CD4-positive, alpha-beta memory T cell (primary cell): ENCODE data around the gene DCLK2. TPM values are rescaled to one million over a fixed set of nuclear protein-coding genes. Genes with fewer than 3 reads are reported as not detected.

Source experiments
- CTCF ChIA-PET: fragments of 350-600 bp; sonication (Branson Sonifier 250); formaldehyde crosslinking; loops from one replicate; lab custom pipeline; 2021; ENCODE audit warnings: inconsistent platforms; ENCODE audit not compliant: partially characterized antibody; lab: Charles Lee
- POLR2A ChIA-PET: fragments of 350-600 bp; sonication (Branson Sonifier 250); formaldehyde crosslinking; loops from one replicate; lab custom pipeline; 2021; ENCODE audit not compliant: partially characterized antibody; lab: Charles Lee
- DNase-seq, 5 donors: peaks; one replicate each; pipeline versions ENCODE4 v3.0.0 to v3.0.0-alpha.2; 2020 to 2022; ENCODE audit warnings: mixed read lengths in 1 of 5
- H3K27ac ChIP-seq: one replicate; pipeline ENCODE4 v1.7.0; 2013; ENCODE audit warnings: low read depth, low read length
- H3K27me3 ChIP-seq: 2 replicates; pipeline ENCODE4 v1.7.0; 2013; ENCODE audit warnings: mild to moderate bottlenecking, low read length, moderate library complexity; ENCODE audit not compliant: insufficient read depth
- H3K36me3 ChIP-seq: 2 replicates; pipeline ENCODE4 v1.7.0; 2013; ENCODE audit warnings: mild to moderate bottlenecking, low read length, moderate library complexity; ENCODE audit not compliant: insufficient read depth
- H3K4me1 ChIP-seq: 2 replicates; pipeline ENCODE4 v1.7.0; 2013; ENCODE audit warnings: mild to moderate bottlenecking, low read length, moderate library complexity; ENCODE audit not compliant: insufficient read depth
- H3K4me3 ChIP-seq, 2 donors: one replicate each; pipeline ENCODE4 v1.7.0; 2013; ENCODE audit warnings: low read length in 2 of 2, mild to moderate bottlenecking in 1 of 2
- H3K9me3 ChIP-seq, 2 donors: one replicate each; pipeline ENCODE4 v1.7.0; 2013; ENCODE audit warnings: low read length in 2 of 2, control low read depth in 1 of 2; ENCODE audit not compliant: control insufficient read depth in 1 of 2
- H3K27ac Mint-ChIP-seq, 7 donors: one replicate each; pipeline ENCODE4 v1.8.0; 2020 to 2021; ENCODE audit warnings: mixed read lengths in 7 of 7, mild to moderate bottlenecking in 6 of 7, inconsistent platforms in 3 of 7, moderate library complexity in 3 of 7
- H3K27me3 Mint-ChIP-seq, 2 donors: one replicate each; pipeline ENCODE4 v1.8.0; 2020 to 2021; ENCODE audit warnings: mixed read lengths in 2 of 2
- H3K36me3 Mint-ChIP-seq, 2 donors: one replicate each; pipeline ENCODE4 v1.8.0; 2020 to 2021; ENCODE audit warnings: mixed read lengths in 2 of 2, inconsistent platforms in 1 of 2, mild to moderate bottlenecking in 1 of 2
- H3K4me1 Mint-ChIP-seq, 4 donors: one replicate each; pipeline ENCODE4 v1.8.0; 2020 to 2021; ENCODE audit warnings: mixed read lengths in 4 of 4, mild to moderate bottlenecking in 1 of 4
- H3K4me3 Mint-ChIP-seq, 8 donors: one replicate each; pipeline ENCODE4 v1.8.0; 2020 to 2021; ENCODE audit warnings: mixed read lengths in 8 of 8, mild to moderate bottlenecking in 7 of 8, moderate library complexity in 6 of 8, inconsistent platforms in 3 of 8
- H3K9me3 Mint-ChIP-seq, 8 donors: one replicate each; pipeline ENCODE4 v1.8.0; 2020 to 2021; ENCODE audit warnings: mixed read lengths in 8 of 8, mild to moderate bottlenecking in 5 of 8, inconsistent platforms in 3 of 8, moderate library complexity in 1 of 8
- intact Hi-C: fragments of 100-400 bp; cut with micrococcal nuclease; formaldehyde crosslinking; loops from one replicate; pipeline ENCODE4 v1.15.1; 2023
- polyA plus RNA-seq, 2 donors: library from polyadenylated mRNA; unstranded; fragments of 300-500 nt; fragmentation: Illumina TruSeq; gene quantifications; one replicate each; pipeline ENCODE4 v1.2.3, GENCODE V29; 2021
- total RNA-seq, 2 experiments: library from RNA; stranded (reverse); gene quantifications; one replicate each; pipeline ENCODE4 v1.2.3, GENCODE V29; 2021

Gene DCLK2
- total and polyA plus RNA-seq, 4 experiments from 2014 or later: not detected

- H3K27me3 ChIP-seq: peaks cover 4% of the 10 kb centered on the region
- Mint-ChIP-seq H3K4me1 (no peaks in the 10 kb centered on the region), H3K27me3 (peaks cover 8 to 12% of the 10 kb centered on the region in 2 donors), H3K4me3 (no peak overlapping the region), H3K27ac (no peak overlapping the region), H3K36me3 (no peaks in the 10 kb centered on the region), H3K9me3 (no peaks in the 10 kb centered on the region)
- DNase-seq: no peak
- ChIA-PET CTCF (interaction anchor here (0.9 kb wide), 1 partner anchor 42 kb away, joined by 3 read pairs; no protein-coding TSS in a partner anchor), POLR2A (no interaction called here)
- H3K9me3 ChIP-seq: no peaks in the 10 kb centered on the region
- intact Hi-C loops: no loop called here
- H3K4me3 ChIP-seq: no peak overlapping the region
- no peak overlapping the region for H3K27ac ChIP-seq
- no peaks in the 10 kb centered on the region for H3K36me3 ChIP-seq
- no peaks in the 10 kb centered on the region for H3K4me1 ChIP-seq
Observed at GRCh38 chr4:150207871-150208270, 129.6 kb downstream of the DCLK2 start.

- Histone ChIP-seq H3K36me3 (no peaks in the 10 kb centered on the region), H3K27me3 (peaks cover 4% of the 10 kb centered on the region), H3K9me3 (no peaks in the 10 kb centered on the region), H3K27ac (no peak overlapping the region), H3K4me3 (no peak overlapping the region), H3K4me1 (no peaks in the 10 kb centered on the region)
- Mint-ChIP-seq H3K9me3 (no peaks in the 10 kb centered on the region), H3K4me3 (no peak overlapping the region), H3K36me3 (no peaks in the 10 kb centered on the region), H3K27ac (no peak overlapping the region), H3K27me3 (peaks cover 6% of the 10 kb centered on the region in 2 donors), H3K4me1 (no peaks in the 10 kb centered on the region)
- no peak for DNase-seq
- ChIA-PET POLR2A (no interaction called here), CTCF (no interaction called here)
- intact Hi-C loops: no loop called here
Observed at GRCh38 chr4:150209140-150209829, 131.0 kb downstream of the DCLK2 start.

GRCh38 chr4:150211016-150211415, 132.8 kb downstream of the DCLK2 start:
- H3K4me3 ChIP-seq: no peak overlapping the region
- Mint-ChIP-seq H3K4me3 (no peak overlapping the region), H3K4me1 (no peaks in the 10 kb centered on the region), H3K9me3 (no peaks in the 10 kb centered on the region), H3K36me3 (no peaks in the 10 kb centered on the region), H3K27ac (no peak overlapping the region), H3K27me3 (peaks cover 6% of the 10 kb centered on the region in 2 donors)
- ChIA-PET CTCF (no interaction called here), POLR2A (no interaction called here)
- intact Hi-C loops: no loop called here
- H3K27ac ChIP-seq: no peak overlapping the region
- H3K4me1 ChIP-seq: no peaks in the 10 kb centered on the region
- DNase-seq: no peak
- no peaks in the 10 kb centered on the region for H3K27me3 ChIP-seq
- H3K9me3 ChIP-seq: no peaks in the 10 kb centered on the region
- H3K36me3 ChIP-seq: no peaks in the 10 kb centered on the region

- Histone ChIP-seq H3K4me1 (no peaks in the 10 kb centered on the region), H3K27ac (no peak overlapping the region), H3K36me3 (no peaks in the 10 kb centered on the region), H3K9me3 (no peaks in the 10 kb centered on the region), H3K4me3 (no peak overlapping the region), H3K27me3 (no peaks in the 10 kb centered on the region)
- H3K27me3 Mint-ChIP-seq: peaks cover 6% of the 10 kb centered on the region in 2 donors
- intact Hi-C loops: no loop called here
- CTCF ChIA-PET: no interaction called here
- H3K9me3 Mint-ChIP-seq: no peaks in the 10 kb centered on the region
- no peak overlapping the region for H3K27ac Mint-ChIP-seq
- no peak for DNase-seq
- H3K36me3 Mint-ChIP-seq: no peaks in the 10 kb centered on the region
- POLR2A ChIA-PET: no interaction called here
- no peak overlapping the region for H3K4me3 Mint-ChIP-seq
- no peaks in the 10 kb centered on the region for H3K4me1 Mint-ChIP-seq
Observed at GRCh38 chr4:150211799-150212445, 133.7 kb downstream of the DCLK2 start.

- Mint-ChIP-seq H3K27ac (no peak overlapping the region), H3K36me3 (no peaks in the 10 kb centered on the region), H3K4me1 (no peaks in the 10 kb centered on the region), H3K4me3 (no peak overlapping the region), H3K27me3 (peaks cover 6% of the 10 kb centered on the region in 2 donors), H3K9me3 (no peaks in the 10 kb centered on the region)
- no peaks in the 10 kb centered on the region for H3K4me1 ChIP-seq
- no peak overlapping the region for H3K27ac ChIP-seq
- no peak for DNase-seq
- CTCF ChIA-PET: no interaction called here
- no peaks in the 10 kb centered on the region for H3K9me3 ChIP-seq
- POLR2A ChIA-PET: no interaction called here
- no peak overlapping the region for H3K4me3 ChIP-seq
- intact Hi-C loops: no loop called here
- no peaks in the 10 kb centered on the region for H3K27me3 ChIP-seq
- no peaks in the 10 kb centered on the region for H3K36me3 ChIP-seq
Observed at GRCh38 chr4:150212485-150212884, 134.2 kb downstream of the DCLK2 start.

GRCh38 chr4:150212927-150213326, 134.7 kb downstream of the DCLK2 start:
- H3K27me3 ChIP-seq: no peaks in the 10 kb centered on the region
- H3K36me3 Mint-ChIP-seq: no peaks in the 10 kb centered on the region
- intact Hi-C loops: no loop called here
- no peaks in the 10 kb centered on the region for H3K4me1 Mint-ChIP-seq
- no peak overlapping the region for H3K4me3 Mint-ChIP-seq
- H3K27ac Mint-ChIP-seq: no peak overlapping the region
- POLR2A ChIA-PET: no interaction called here
- CTCF ChIA-PET: no interaction called here
- no peaks in the 10 kb centered on the region for H3K4me1 ChIP-seq
- no peak for DNase-seq
- H3K9me3 Mint-ChIP-seq: no peaks in the 10 kb centered on the region
- no peaks in the 10 kb centered on the region for H3K9me3 ChIP-seq
- H3K4me3 ChIP-seq: no peak overlapping the region
- H3K27me3 Mint-ChIP-seq: peaks cover 6% of the 10 kb centered on the region in 2 donors
- H3K27ac ChIP-seq: no peak overlapping the region
- no peaks in the 10 kb centered on the region for H3K36me3 ChIP-seq

GRCh38 chr4:150215601-150216000, 137.4 kb downstream of the DCLK2 start:
- POLR2A ChIA-PET: no interaction called here
- H3K36me3 Mint-ChIP-seq: no peaks in the 10 kb centered on the region
- no peaks in the 10 kb centered on the region for H3K9me3 Mint-ChIP-seq
- no peak overlapping the region for H3K27ac Mint-ChIP-seq
- intact Hi-C loops: no loop called here
- H3K4me1 ChIP-seq: no peaks in the 10 kb centered on the region
- H3K4me3 Mint-ChIP-seq: no peak overlapping the region
- no peaks in the 10 kb centered on the region for H3K36me3 ChIP-seq
- peaks cover 6 to 8% of the 10 kb centered on the region in 2 donors for H3K27me3 Mint-ChIP-seq
- CTCF ChIA-PET: no interaction called here
- DNase-seq: no peak
- H3K4me3 ChIP-seq: no peak overlapping the region
- H3K9me3 ChIP-seq: no peaks in the 10 kb centered on the region
- H3K4me1 Mint-ChIP-seq: no peaks in the 10 kb centered on the region
- no peaks in the 10 kb centered on the region for H3K27me3 ChIP-seq
- no peak overlapping the region for H3K27ac ChIP-seq
